Esophagus muscularis mucosa (tissue), 4 donors: ENCODE results near the gene AAK1. TPM values are rescaled to one million over a fixed set of nuclear protein-coding genes. Genes with fewer than 3 reads are reported as not detected.
A peak's percentile ranks its signal among the peaks of the same experiment; 100 is the strongest.

ENCODE experiments used
- DNase-seq: peaks from one replicate; pipeline ENCODE4 v3.0.0-alpha.2; 2017; ENCODE audit errors: extremely low spot score
- H3K27ac ChIP-seq, 4 donors: fragments of 200-600 bp; sonication (generic); replicated peaks in 1 of 4; 1 replicate in 3 of 4; 2 replicates in 1 of 4; pipeline ENCODE4 v1.5.1; 2016 to 2019; ENCODE audit warnings: mild to moderate bottlenecking in 1 of 4
- H3K27me3 ChIP-seq, 4 donors: fragments of 200-600 bp; sonication (generic); one replicate each; pipeline versions ENCODE4 v1.5.1 to v1.6.0; 2016 to 2019
- H3K36me3 ChIP-seq, 4 donors: fragments of 200-600 bp; sonication (generic); one replicate each; pipeline ENCODE4 v1.5.1; 2016 to 2019
- H3K4me1 ChIP-seq, 4 donors: fragments of 200-600 bp; sonication (generic); one replicate each; pipeline ENCODE4 v1.5.1; 2016 to 2019
- H3K4me3 ChIP-seq, 4 donors: fragments of 200-600 bp; sonication (generic); 1 replicate in 2 of 4; 2 replicates in 2 of 4; pipeline ENCODE4 v1.5.1; 2016 to 2019; ENCODE audit warnings: mild to moderate bottlenecking in 4 of 4, moderate library complexity in 1 of 4
- H3K9me3 ChIP-seq, 4 donors: fragments of 200-600 bp; sonication (generic); 1 replicate in 3 of 4; 2 replicates in 1 of 4; pipeline ENCODE4 v1.5.1; 2016 to 2019
- CTCF ChIP-seq, 3 experiments: fragments of 200-600 bp in 2 of 3; fragments of 450-650 bp in 1 of 3; sonication (generic) in 2 of 3; IDR thresholded peaks; one replicate each; pipeline ENCODE4 v1.5.1; 2017 to 2019; ENCODE audit warnings: antibody characterized with exemption in 3 of 3, mild to moderate bottlenecking in 2 of 3, moderate library complexity in 1 of 3
- EP300 ChIP-seq: sonication (generic); formaldehyde crosslinking; IDR thresholded peaks from one replicate; pipeline ENCODE4 v1.6.1; 2017; ENCODE audit warnings: antibody characterized with exemption
- POLR2A ChIP-seq: fragments of 450-650 bp; IDR thresholded peaks from one replicate; pipeline ENCODE4 v1.6.1; 2017; ENCODE audit warnings: antibody characterized with exemption, moderate library complexity, mild to moderate bottlenecking, low read depth
- POLR2AphosphoS5 ChIP-seq, 2 donors: sonication (generic); formaldehyde crosslinking; IDR thresholded peaks; one replicate each; pipeline ENCODE4 v1.6.1; 2017; ENCODE audit warnings: antibody characterized with exemption in 2 of 2
- WGBS: methylation state at CpG from one replicate; pipeline ENCODE4 v1.1.5; 2018; 5-methylcytosine and 5-hydroxymethylcytosine counted together
- intact Hi-C: fragments of 100-400 bp; cut with DNase I; formaldehyde crosslinking; loops from one replicate; pipeline ENCODE4 v1.15.1; 2023
- total RNA-seq, 4 donors: library from RNA; depleted of rRNA; stranded (reverse); fragments of >200 nt; gene quantifications; one replicate each; pipeline versions ENCODE4 v1.1.0 to v1.2.1, GENCODE V29; 2016

The AAK1 gene
- total RNA-seq, 4 donors from 2014 or later, result 27.8 to 53.2 (median 41.9) TPM

GRCh38 chr2:69620870-69621269 is 22.7 kb downstream of the AAK1 start:
- no peak for TF ChIP-seq POLR2A
- no peak for TF ChIP-seq CTCF (IDR thresholded peaks at IDR 0.05)
- no peak for TF ChIP-seq EP300
- TF ChIP-seq POLR2AphosphoS5 (IDR thresholded peaks at IDR 0.05), result no peak
- no peaks in the 10 kb centered on the region for H3K27me3 ChIP-seq
- no peaks in the 10 kb centered on the region for H3K9me3 ChIP-seq
- H3K4me1 ChIP-seq, result peaks cover 39 to 64% (median 54%) of the 10 kb centered on the region in 4 donors
- 92% methylated on average over 7 of the region's 7 CpGs for WGBS
- no peak for DNase-seq
- intact Hi-C loops, result no loop called here
- H3K4me3 ChIP-seq, result no peak overlapping the region
- H3K36me3 ChIP-seq, result no peaks in the 10 kb centered on the region
- H3K27ac ChIP-seq, result no peak overlapping the region

- Histone ChIP-seq H3K27ac (no peak overlapping the region), H3K4me1 (peaks cover 39 to 61% (median 52%) of the 10 kb centered on the region in 4 donors), H3K27me3 (no peaks in the 10 kb centered on the region), H3K4me3 (no peak overlapping the region), H3K36me3 (no peaks in the 10 kb centered on the region), H3K9me3 (no peaks in the 10 kb centered on the region)
- no peak for DNase-seq
- intact Hi-C loops, result no loop called here
- 54% methylated on average over 3 of the region's 3 CpGs for WGBS
- no peak for TF ChIP-seq CTCF (IDR thresholded peaks at IDR 0.05)
- no peak for TF ChIP-seq EP300
- no peak for TF ChIP-seq POLR2A
- no peak for TF ChIP-seq POLR2AphosphoS5 (IDR thresholded peaks at IDR 0.05)
Measured at GRCh38 chr2:69619725-69620124, 23.8 kb downstream of the AAK1 start.

GRCh38 chr2:69618362-69618761 is 25.2 kb downstream of the AAK1 start:
- intact Hi-C loops, result no loop called here
- no peaks in the 10 kb centered on the region for H3K9me3 ChIP-seq
- H3K27me3 ChIP-seq, result no peaks in the 10 kb centered on the region
- WGBS, result 58% methylated on average over 5 of the region's 5 CpGs
- H3K27ac ChIP-seq, result no peak overlapping the region
- TF ChIP-seq EP300, result no peak
- TF ChIP-seq CTCF (IDR thresholded peaks at IDR 0.05), result no peak
- no peak for TF ChIP-seq POLR2AphosphoS5 (IDR thresholded peaks at IDR 0.05)
- no peak for TF ChIP-seq POLR2A
- H3K4me1 ChIP-seq, result peaks cover 36 to 50% (median 46%) of the 10 kb centered on the region in 4 donors
- H3K4me3 ChIP-seq, result no peak overlapping the region
- H3K36me3 ChIP-seq, result no peaks in the 10 kb centered on the region
- peak; percentile 72 for DNase-seq

- DNase-seq, result peak; percentile 53
- Histone ChIP-seq H3K9me3 (no peaks in the 10 kb centered on the region), H3K27ac (no peak overlapping the region), H3K4me3 (no peak overlapping the region), H3K27me3 (no peaks in the 10 kb centered on the region), H3K4me1 (peaks cover 34 to 46% (median 45%) of the 10 kb centered on the region in 4 donors), H3K36me3 (no peaks in the 10 kb centered on the region)
- WGBS, result 78% methylated on average over 1 of the region's 1 CpG
- intact Hi-C loops, result no loop called here
- no peak for TF ChIP-seq POLR2AphosphoS5 (IDR thresholded peaks at IDR 0.05)
- TF ChIP-seq EP300, result no peak
- no peak for TF ChIP-seq POLR2A
- TF ChIP-seq CTCF (IDR thresholded peaks at IDR 0.05), result no peak
Measured at GRCh38 chr2:69617744-69618143, 25.8 kb downstream of the AAK1 start.

GRCh38 chr2:69616755-69617154 is 26.8 kb downstream of the AAK1 start:
- DNase-seq, result peak; percentile 77
- H3K4me3 ChIP-seq, result no peak overlapping the region
- no peaks in the 10 kb centered on the region for H3K27me3 ChIP-seq
- 60% methylated on average over 1 of the region's 1 CpG for WGBS
- TF ChIP-seq EP300, result no peak
- no peak for TF ChIP-seq POLR2AphosphoS5 (IDR thresholded peaks at IDR 0.05)
- no peak for TF ChIP-seq POLR2A
- TF ChIP-seq CTCF (IDR thresholded peaks at IDR 0.05), result no peak
- no peak overlapping the region for H3K27ac ChIP-seq
- no peaks in the 10 kb centered on the region for H3K9me3 ChIP-seq
- intact Hi-C loops, result no loop called here
- peaks cover 34 to 46% (median 41%) of the 10 kb centered on the region in 4 donors for H3K4me1 ChIP-seq
- no peaks in the 10 kb centered on the region for H3K36me3 ChIP-seq
